Measurements from ENCODE around the gene CNTN3.

DNA sequence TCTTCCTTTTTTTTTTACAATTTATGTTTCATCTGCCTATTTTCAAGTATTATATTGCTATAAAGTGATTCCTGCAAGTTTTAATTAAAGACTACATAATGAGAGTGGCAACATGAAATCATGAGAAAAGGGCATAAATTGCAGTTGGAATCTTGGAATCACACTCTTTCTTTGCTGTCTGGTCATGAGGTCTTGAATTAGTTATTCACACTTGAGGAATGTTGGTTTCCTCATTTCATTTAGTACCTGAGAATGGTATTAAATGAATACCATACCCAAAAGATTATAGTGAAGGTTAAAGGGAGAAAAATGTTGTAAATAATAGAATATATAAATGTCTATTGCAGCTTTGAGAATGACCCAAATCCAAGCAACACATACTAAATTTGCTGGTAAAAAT, 25.8 kb upstream of the CNTN3 start:
- TF ChIP-seq, protein P1, sequence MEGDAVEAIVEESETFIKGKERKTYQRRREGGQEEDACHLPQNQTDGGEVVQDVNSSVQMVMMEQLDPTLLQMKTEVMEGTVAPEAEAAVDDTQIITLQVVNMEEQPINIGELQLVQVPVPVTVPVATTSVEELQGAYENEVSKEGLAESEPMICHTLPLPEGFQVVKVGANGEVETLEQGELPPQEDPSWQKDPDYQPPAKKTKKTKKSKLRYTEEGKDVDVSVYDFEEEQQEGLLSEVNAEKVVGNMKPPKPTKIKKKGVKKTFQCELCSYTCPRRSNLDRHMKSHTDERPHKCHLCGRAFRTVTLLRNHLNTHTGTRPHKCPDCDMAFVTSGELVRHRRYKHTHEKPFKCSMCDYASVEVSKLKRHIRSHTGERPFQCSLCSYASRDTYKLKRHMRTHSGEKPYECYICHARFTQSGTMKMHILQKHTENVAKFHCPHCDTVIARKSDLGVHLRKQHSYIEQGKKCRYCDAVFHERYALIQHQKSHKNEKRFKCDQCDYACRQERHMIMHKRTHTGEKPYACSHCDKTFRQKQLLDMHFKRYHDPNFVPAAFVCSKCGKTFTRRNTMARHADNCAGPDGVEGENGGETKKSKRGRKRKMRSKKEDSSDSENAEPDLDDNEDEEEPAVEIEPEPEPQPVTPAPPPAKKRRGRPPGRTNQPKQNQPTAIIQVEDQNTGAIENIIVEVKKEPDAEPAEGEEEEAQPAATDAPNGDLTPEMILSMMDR (conservative IDR thresholded peaks at IDR 0.05), result no peak
- TF ChIP-seq ZFX (IDR thresholded peaks at IDR 0.05), result no peak

All from C4-2B (cell line).